HepG2 (cell line): ENCODE measurements around the gene ENG. TPM values are rescaled to one million over a fixed set of nuclear protein-coding genes. Genes with fewer than 3 reads are reported as not detected.

Source experiments
- BCL6 ChIP-seq: IDR thresholded peaks from 2 replicates; pipeline ENCODE4 v1.6.1; 2016; ENCODE audit warnings: missing genetic modification reagents, missing compliant biosample characterization
- BCLAF1 ChIP-seq: fragments of 450-650 bp; IDR thresholded peaks from 2 replicates; pipeline ENCODE4 v1.6.1; 2017; ENCODE audit warnings: mild to moderate bottlenecking
- CSRNP2 ChIP-seq: sonication (generic); formaldehyde crosslinking; conservative IDR thresholded peaks from 2 replicates; pipeline ENCODE4 v1.8.0; 2022; ENCODE audit warnings: low read depth, missing genetic modification reagents
- DDIT3 ChIP-seq: sonication (generic); formaldehyde crosslinking; IDR thresholded peaks from 2 replicates; pipeline ENCODE4 v1.4.0; 2020; ENCODE audit warnings: mild to moderate bottlenecking, missing genetic modification reagents
- DPF2 ChIP-seq: sonication (generic); formaldehyde crosslinking; IDR thresholded peaks from 2 replicates; pipeline ENCODE4 v1.4.0; 2020; ENCODE audit warnings: mild to moderate bottlenecking, low read depth, missing genetic modification reagents, borderline replicate concordance
- FOXO1 ChIP-seq: sonication (generic); formaldehyde crosslinking; IDR thresholded peaks from 2 replicates; pipeline ENCODE4 v1.4.0; 2020; ENCODE audit warnings: missing genetic modification reagents
- JUN ChIP-seq: sonication (generic); formaldehyde crosslinking; IDR thresholded peaks from 2 replicates; pipeline ENCODE4 v1.4.0; 2020; ENCODE audit warnings: mild to moderate bottlenecking, missing genetic modification reagents
- KAT2B ChIP-seq: fragments of 150-350 bp; IDR thresholded peaks from 2 replicates; pipeline ENCODE4 v1.6.1; 2014; ENCODE audit warnings: low read depth, low read length, borderline replicate concordance
- PLSCR1 ChIP-seq: sonication (generic); formaldehyde crosslinking; IDR thresholded peaks from 2 replicates; pipeline ENCODE4 v1.5.0; 2020; ENCODE audit warnings: missing genetic modification reagents, mild to moderate bottlenecking, borderline replicate concordance
- RBFOX2 ChIP-seq: fragments of 200-400 bp; formaldehyde crosslinking; IDR thresholded peaks from 2 replicates; pipeline ENCODE4 v1.6.1; 2017; ENCODE audit warnings: low read depth, mild to moderate bottlenecking, low read length
- RERE ChIP-seq: IDR thresholded peaks from 2 replicates; pipeline ENCODE4 v1.6.1; 2016; ENCODE audit warnings: low read depth, missing genetic modification reagents, missing compliant biosample characterization
- SMARCC2 ChIP-seq: fragments of 450-650 bp; IDR thresholded peaks from 2 replicates; pipeline ENCODE4 v1.6.1; 2017; ENCODE audit warnings: antibody characterized with exemption, mild to moderate bottlenecking
- SP4 ChIP-seq: sonication (generic); formaldehyde crosslinking; IDR thresholded peaks from 2 replicates; pipeline ENCODE4 v1.8.1; 2023; ENCODE audit warnings: mild to moderate bottlenecking, missing genetic modification reagents
- TGIF2 ChIP-seq: IDR thresholded peaks from 2 replicates; pipeline ENCODE4 v1.6.1; 2016; ENCODE audit warnings: control low read depth, missing compliant biosample characterization
- ZBTB26 ChIP-seq: IDR thresholded peaks from 2 replicates; pipeline ENCODE4 v1.6.1; 2016; ENCODE audit warnings: missing compliant biosample characterization, missing genetic modification reagents, borderline replicate concordance
- ZNF598 ChIP-seq: sonication (generic); formaldehyde crosslinking; IDR thresholded peaks from 2 replicates; pipeline ENCODE4 v1.5.1; 2020; ENCODE audit warnings: mild to moderate bottlenecking, missing genetic modification reagents, borderline replicate concordance
- ZNF614 ChIP-seq: IDR thresholded peaks from 2 replicates; pipeline ENCODE4 v1.6.1; 2018; ENCODE audit warnings: missing biosample characterization, missing genetic modification reagents, inconsistent platforms, borderline replicate concordance
- polyA plus RNA-seq, 8 experiments: library from polyadenylated mRNA; depleted of rRNA in 3 of 8; stranded (reverse) in 7 of 8; unstranded in 1 of 8; fragments of >200 nt; fragmentation: Illumina TruSeq in 4 of 8; extraction: Trizol in 4 of 8; gene quantifications; 2 replicates each; pipeline versions ENCODE4 v1.2.1 to v1.2.3, GENCODE V29; 2011 to 2016; ENCODE audit warnings: low read depth in 4 of 8, missing spikeins in 1 of 8, mixed read lengths in 1 of 8; ENCODE audit not compliant: insufficient read depth in 1 of 8
- total RNA-seq, 5 experiments: library from RNA; depleted of rRNA; stranded (reverse); fragments of >200 nt; fragmentation: Illumina TruSeq; extraction: Trizol; gene quantifications; 2 replicates each; pipeline ENCODE4 v1.2.3, GENCODE V29; 2016; ENCODE audit warnings: low read depth in 1 of 5

ENG gene
- total and polyA plus RNA-seq, 2 of the 13 experiments (the other 11 are each of a cell fraction or from before 2014, with no cell fraction given), result 0.02 to 1.1 TPM

GRCh38 chr9:127848756-127849504 lies 5.5 kb downstream of the ENG start (continued):
- no peak for TF ChIP-seq RERE
- TF ChIP-seq ZBTB26 (CRISPR knock-in tag), result no peak
- no peak for TF ChIP-seq SMARCC2
- TF ChIP-seq JUN, result peak; percentile 56; the same call in 1 of the 2 replicates
- no peak for TF ChIP-seq BCL6
- TF ChIP-seq DPF2 (CRISPR knock-in tag), result no peak
- no peak for TF ChIP-seq RBFOX2
- TF ChIP-seq ZNF614 (CRISPR knock-in tag), result no peak
- no peak for TF ChIP-seq ZNF598 (CRISPR knock-in tag)
- no peak for TF ChIP-seq SP4 (CRISPR knock-in tag)
- no peak for TF ChIP-seq TGIF2 (CRISPR knock-in tag)
- no peak for TF ChIP-seq DDIT3 (CRISPR knock-in tag)
- TF ChIP-seq PLSCR1 (CRISPR knock-in tag), result no peak
- TF ChIP-seq BCLAF1, result no peak
- TF ChIP-seq FOXO1 (CRISPR knock-in tag), result peak; percentile 25; the same call in 1 of the 2 replicates
- no peak for TF ChIP-seq CSRNP2 (CRISPR knock-in tag)
- TF ChIP-seq KAT2B, result no peak
